GM12891 (cell line): ENCODE data around the gene KCNJ3.

Experiments
- PAX5 ChIP-seq: IDR thresholded peaks from 2 replicates; pipeline ENCODE4 v1.6.1; 2011; ENCODE audit warnings: low read length, moderate library complexity, mild to moderate bottlenecking; ENCODE audit not compliant: insufficient read depth, severe bottlenecking
- POLR2A ChIP-seq: IDR thresholded peaks from 2 replicates; pipeline ENCODE4 v1.6.1; 2011; ENCODE audit warnings: low read depth, low read length, control low read depth
- POLR2AphosphoS5 ChIP-seq: IDR thresholded peaks from 2 replicates; pipeline ENCODE4 v1.6.1; 2011; ENCODE audit warnings: low read depth, low read length, control low read depth
- POU2F2 ChIP-seq: IDR thresholded peaks from 2 replicates; pipeline ENCODE4 v1.6.1; 2011; ENCODE audit warnings: low read depth, mild to moderate bottlenecking, control low read depth, low read length, moderate library complexity

DNA sequence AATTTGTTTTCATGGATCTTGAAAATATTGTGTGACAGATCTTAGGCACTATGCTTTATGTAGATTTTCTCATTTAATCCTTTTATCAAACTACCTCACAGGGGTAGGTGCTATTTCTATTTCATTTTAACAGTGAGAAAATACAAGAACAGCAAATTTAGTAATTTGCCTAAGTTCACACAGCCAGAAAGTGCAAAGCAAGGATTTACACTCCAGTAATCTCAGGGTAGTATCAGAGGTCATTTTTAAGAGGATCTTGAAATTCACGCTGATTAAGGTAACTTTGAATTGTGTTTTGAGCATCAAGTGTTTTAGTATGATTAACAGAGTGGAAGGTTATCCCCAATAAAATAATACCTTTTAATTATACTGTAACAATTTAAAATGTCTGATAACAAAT, 10.1 kb upstream of the KCNJ3 start:
- TF ChIP-seq POLR2AphosphoS5 (no peak), POLR2A (no peak), PAX5 (no peak), POU2F2 (no peak)
